Activated CD8-positive, alpha-beta memory T cell treated with anti-CD3 and anti-CD28 coated beads, Interleukin-2, amount 50 U/mL, for 24 hours (primary cell): ENCODE measurements around the gene LCE2A.

Experiments
- DNase-seq: peaks from one replicate; pipeline ENCODE4 v3.0.0-alpha.2; 2020; ENCODE audit errors: extremely low read depth

The LCE2A gene

DNA sequence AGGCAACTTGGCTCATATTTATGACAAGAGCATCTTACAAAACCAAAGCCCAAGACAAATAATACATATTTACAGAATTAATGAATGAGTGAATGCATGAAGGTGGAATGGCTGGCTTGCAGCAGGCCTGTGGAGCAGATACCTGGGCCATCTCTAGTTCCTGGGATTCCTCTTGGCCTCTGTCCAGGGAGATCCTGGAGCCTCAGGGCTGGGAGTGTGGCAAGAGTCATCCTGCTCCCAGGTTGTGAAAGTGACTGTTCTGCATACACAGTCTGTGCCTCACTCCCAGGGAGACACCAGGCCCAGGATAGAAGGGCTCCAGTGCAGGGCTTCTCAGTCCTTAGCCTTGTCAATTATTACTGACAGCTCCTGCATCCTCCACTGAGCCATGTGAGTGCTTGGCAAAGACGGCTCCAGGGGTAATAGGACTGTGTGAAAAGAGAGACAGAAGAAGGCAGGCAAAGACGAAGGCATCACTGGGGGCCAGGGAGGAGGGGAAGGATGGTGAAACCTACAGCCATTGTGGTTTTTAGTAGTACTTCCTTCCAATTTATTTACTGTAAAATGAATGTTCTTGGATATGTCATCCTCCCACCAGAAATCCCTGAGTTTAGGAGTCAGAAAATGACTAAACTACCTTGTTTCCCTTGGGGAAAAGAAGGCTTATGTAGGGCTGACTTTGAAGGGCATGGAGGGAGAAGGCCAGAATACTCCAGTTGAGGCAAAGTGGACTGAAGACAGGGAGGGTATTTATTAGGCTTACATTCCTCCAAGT lies 45.4 kb downstream of the LCE2A start:
- DNase-seq, result no peak

DNA sequence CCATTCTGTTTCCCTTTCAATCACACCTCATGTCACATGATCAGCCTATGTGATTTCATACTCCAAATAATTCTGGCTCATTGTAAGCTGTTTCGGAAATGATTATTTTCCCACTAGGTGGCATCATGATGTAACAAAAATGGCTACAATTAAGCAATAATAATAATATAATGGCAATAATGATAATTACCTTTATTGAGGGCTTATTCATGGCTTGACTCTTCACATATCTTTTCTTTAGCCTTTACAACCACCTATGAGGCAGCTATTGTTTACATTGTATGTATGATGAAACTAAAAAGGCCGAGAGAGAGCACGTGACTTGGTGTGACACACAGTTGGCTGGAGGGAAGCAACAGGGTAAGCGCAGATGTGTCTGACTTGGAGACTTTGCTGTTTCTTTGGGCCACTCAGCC lies 47.2 kb downstream of the LCE2A start:
- no peak for DNase-seq

DNA sequence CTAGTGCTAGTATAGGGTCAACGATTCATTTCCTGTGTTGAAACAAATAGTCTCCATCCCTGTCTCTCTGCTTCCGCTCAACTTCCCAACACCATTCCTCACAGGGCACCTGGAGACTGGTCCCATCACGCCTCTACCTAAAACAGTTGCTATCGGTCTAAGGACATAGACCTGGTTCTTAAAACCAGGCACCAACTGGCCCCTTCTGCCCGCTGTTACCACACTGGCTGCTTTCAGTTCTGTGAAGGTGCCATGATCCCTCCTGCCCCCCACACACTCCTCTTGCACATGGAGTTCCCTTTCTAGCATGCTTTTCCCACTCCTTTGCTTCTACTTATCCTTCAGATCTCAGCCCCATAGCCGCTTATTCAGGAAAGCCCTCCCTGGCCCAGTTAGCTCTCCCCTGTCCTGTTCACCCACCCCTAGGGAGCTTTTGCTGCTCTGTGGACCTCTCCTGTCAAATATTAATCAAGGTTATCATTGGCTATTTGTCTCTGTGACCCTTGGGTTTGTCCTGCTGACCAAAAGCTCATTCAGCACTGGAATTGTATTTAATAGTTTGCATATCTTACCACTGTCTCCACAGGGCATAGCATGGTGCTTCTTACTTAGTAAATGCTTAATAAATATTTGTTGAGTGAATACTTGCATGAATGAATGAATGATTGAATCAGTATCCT lies 47.8 kb downstream of the LCE2A start:
- no peak for DNase-seq

DNA sequence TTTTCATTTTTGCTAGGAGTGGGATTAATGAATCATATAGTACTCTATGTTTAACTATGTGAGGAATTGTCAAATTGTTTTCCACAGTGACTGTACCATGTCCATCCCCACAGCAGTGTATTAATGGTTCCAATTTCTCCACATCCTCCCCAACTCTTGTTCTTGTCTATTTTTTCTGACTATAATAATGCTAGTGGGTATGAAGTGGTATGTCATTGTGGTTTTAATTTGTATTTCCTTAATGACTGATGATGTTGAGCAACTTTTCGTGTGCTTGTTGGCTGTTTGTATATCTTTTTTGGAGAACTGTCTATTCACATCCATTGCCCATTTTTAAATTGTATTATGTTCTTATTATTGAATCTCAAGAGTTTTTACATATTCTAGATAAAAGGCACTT lies 49.7 kb downstream of the LCE2A start:
- no peak for DNase-seq
